CMK (cell line): Measurements from ENCODE around the gene GNAQ.

Source experiments
- DNase-seq: peaks from one replicate; pipeline ENCODE4 v3.0.0-alpha.2; 2010; ENCODE audit warnings: low read depth

GNAQ gene

GRCh38 chr9:77944556-77945243, 86.9 kb downstream of the GNAQ start:
- peak; percentile 25 for DNase-seq

- DNase-seq: no peak
Observed at GRCh38 chr9:77943057-77943456, 88.6 kb downstream of the GNAQ start.

- DNase-seq: no peak
Observed at GRCh38 chr9:77939149-77939668, 92.4 kb downstream of the GNAQ start.

- no peak for DNase-seq
Observed at GRCh38 chr9:77938163-77938562, 93.4 kb downstream of the GNAQ start.

- DNase-seq: no peak
Observed at GRCh38 chr9:77935974-77936373, 95.6 kb downstream of the GNAQ start.

GRCh38 chr9:77935211-77935610, 96.4 kb downstream of the GNAQ start:
- DNase-seq: no peak

- no peak for DNase-seq
Observed at GRCh38 chr9:77933976-77934375, 97.6 kb downstream of the GNAQ start.

- no peak for DNase-seq
Observed at GRCh38 chr9:77933019-77933418, 98.6 kb downstream of the GNAQ start.

GRCh38 chr9:77929942-77930341, 101.7 kb downstream of the GNAQ start:
- no peak for DNase-seq

GRCh38 chr9:77927265-77927664, 104.3 kb downstream of the GNAQ start:
- DNase-seq: no peak

- DNase-seq: no peak
Observed at GRCh38 chr9:77926371-77926878, 105.2 kb downstream of the GNAQ start.

- DNase-seq: no peak
Observed at GRCh38 chr9:77922591-77922990, 109.0 kb downstream of the GNAQ start.

- DNase-seq: no peak
Observed at GRCh38 chr9:77917800-77918199, 113.8 kb downstream of the GNAQ start.

GRCh38 chr9:77916820-77917219, 114.8 kb downstream of the GNAQ start:
- no peak for DNase-seq

- no peak for DNase-seq
Observed at GRCh38 chr9:77916410-77916819, 115.2 kb downstream of the GNAQ start.

GRCh38 chr9:77915744-77916143, 115.9 kb downstream of the GNAQ start:
- DNase-seq: no peak

GRCh38 chr9:77912895-77913693, 118.5 kb downstream of the GNAQ start:
- no peak for DNase-seq

- DNase-seq: no peak
Observed at GRCh38 chr9:77911928-77912327, 119.7 kb downstream of the GNAQ start.

- no peak for DNase-seq
Observed at GRCh38 chr9:77910194-77910621, 121.4 kb downstream of the GNAQ start.

- DNase-seq: peak; percentile 60
Observed at GRCh38 chr9:77909306-77909705, 122.3 kb downstream of the GNAQ start.

GRCh38 chr9:77908293-77908692, 123.3 kb downstream of the GNAQ start:
- no peak for DNase-seq

- no peak for DNase-seq
Observed at GRCh38 chr9:77907585-77907984, 124.0 kb downstream of the GNAQ start.

GRCh38 chr9:77906991-77907390, 124.6 kb downstream of the GNAQ start:
- DNase-seq: no peak
